Liver (tissue), 9 donors: Measurements from ENCODE around the gene PTPN22. TPM values are rescaled to one million over a fixed set of nuclear protein-coding genes. Genes with fewer than 3 reads are reported as not detected.

ENCODE experiments used
- DNase-seq: peaks from one replicate; pipeline ENCODE4 v3.0.0-alpha.2; 2017; ENCODE audit warnings: low spot score
- H3K27ac ChIP-seq, 2 donors: one replicate each; pipeline ENCODE4 v1.7.0; 2013; ENCODE audit warnings: inconsistent platforms in 2 of 2, low read length in 2 of 2, control low read depth in 1 of 2, low read depth in 1 of 2, mild to moderate bottlenecking in 1 of 2
- H3K27me3 ChIP-seq, 4 donors: one replicate each; pipeline versions ENCODE4 v1.6.1 to v1.7.0; 2013; ENCODE audit warnings: low read length in 3 of 4, inconsistent platforms in 1 of 4, mild to moderate bottlenecking in 1 of 4, moderate library complexity in 1 of 4; ENCODE audit not compliant: control insufficient read depth in 4 of 4, insufficient read depth in 4 of 4
- H3K36me3 ChIP-seq, 4 donors: one replicate each; pipeline versions ENCODE4 v1.6.1 to v1.7.0; 2013; ENCODE audit warnings: low read length in 3 of 4, mild to moderate bottlenecking in 3 of 4, low read depth in 1 of 4, moderate library complexity in 1 of 4; ENCODE audit not compliant: control insufficient read depth in 4 of 4, insufficient read depth in 3 of 4
- H3K4me1 ChIP-seq, 4 donors: one replicate each; pipeline versions ENCODE4 v1.6.1 to v1.7.0; 2013; ENCODE audit warnings: low read length in 3 of 4, mild to moderate bottlenecking in 3 of 4, moderate library complexity in 1 of 4; ENCODE audit not compliant: control insufficient read depth in 4 of 4, insufficient read depth in 4 of 4
- H3K4me3 ChIP-seq, 3 donors: one replicate each; pipeline versions ENCODE4 v1.6.1 to v1.7.0; 2013; ENCODE audit warnings: low read length in 3 of 3, control low read depth in 1 of 3, low read depth in 1 of 3, mild to moderate bottlenecking in 1 of 3
- H3K9ac ChIP-seq, 2 donors: one replicate each; pipeline ENCODE4 v1.7.0; 2013; ENCODE audit warnings: low read length in 2 of 2, mild to moderate bottlenecking in 2 of 2, moderate library complexity in 2 of 2, control low read depth in 1 of 2, low read depth in 1 of 2
- H3K9me3 ChIP-seq, 4 donors: one replicate each; pipeline versions ENCODE4 v1.6.1 to v1.7.0; 2013; ENCODE audit warnings: low read length in 3 of 4; ENCODE audit not compliant: control insufficient read depth in 4 of 4
- FOXA1 ChIP-seq: IDR thresholded peaks from 2 replicates; pipeline ENCODE4 v1.6.1; 2016; ENCODE audit warnings: antibody characterized with exemption
- FOXA2 ChIP-seq: IDR thresholded peaks from 2 replicates; pipeline ENCODE4 v1.6.1; 2016; ENCODE audit warnings: antibody characterized with exemption
- GABPA ChIP-seq, 2 donors: IDR thresholded peaks in 1 of 2; conservative IDR thresholded peaks in 1 of 2; 2 replicates each; pipeline ENCODE4 v1.6.1; 2016; ENCODE audit warnings: antibody characterized with exemption in 2 of 2, mild to moderate bottlenecking in 1 of 2, moderate library complexity in 1 of 2
- HNF4A ChIP-seq, 2 donors: conservative IDR thresholded peaks; 2 replicates each; pipeline ENCODE4 v1.6.1; 2016; ENCODE audit warnings: antibody characterized with exemption in 2 of 2, mild to moderate bottlenecking in 2 of 2
- JUND ChIP-seq, 2 donors: IDR thresholded peaks; 2 replicates each; pipeline ENCODE4 v1.6.1; 2016; ENCODE audit warnings: antibody characterized with exemption in 2 of 2
- MAX ChIP-seq: IDR thresholded peaks from 2 replicates; pipeline ENCODE4 v1.6.1; 2016; ENCODE audit warnings: antibody characterized with exemption
- NR2F2 ChIP-seq: IDR thresholded peaks from 2 replicates; pipeline ENCODE4 v1.6.1; 2016; ENCODE audit warnings: antibody characterized with exemption
- RAD21 ChIP-seq, 2 donors: IDR thresholded peaks; 2 replicates each; pipeline ENCODE4 v1.6.1; 2016; ENCODE audit warnings: antibody characterized with exemption in 2 of 2, mild to moderate bottlenecking in 2 of 2
- REST ChIP-seq: IDR thresholded peaks from 2 replicates; pipeline ENCODE4 v1.6.1; 2016; ENCODE audit warnings: antibody characterized with exemption, mild to moderate bottlenecking
- RXRA ChIP-seq, 2 donors: IDR thresholded peaks; 2 replicates each; pipeline ENCODE4 v1.6.1; 2017 to 2018; ENCODE audit warnings: antibody characterized with exemption in 2 of 2, mild to moderate bottlenecking in 1 of 2
- SP1 ChIP-seq: IDR thresholded peaks from 2 replicates; pipeline ENCODE4 v1.6.1; 2018; ENCODE audit warnings: antibody characterized with exemption, mild to moderate bottlenecking
- TAF1 ChIP-seq: conservative IDR thresholded peaks from 2 replicates; pipeline ENCODE4 v1.6.1; 2016; ENCODE audit warnings: antibody characterized with exemption, mild to moderate bottlenecking
- YY1 ChIP-seq: IDR thresholded peaks from 2 replicates; pipeline ENCODE4 v1.6.1; 2016; ENCODE audit warnings: antibody characterized with exemption, mild to moderate bottlenecking
- WGBS: extraction: QIAGEN DNeasy Blood & Tissue Kit; methylation state at CpG from one replicate; pipeline ENCODE4 v1.1.7; 2013; 5-methylcytosine and 5-hydroxymethylcytosine counted together
- polyA plus RNA-seq, 2 donors: library from polyadenylated mRNA; stranded (reverse) in 1 of 2; unstranded in 1 of 2; fragments of 200-250 nt in 1 of 2; fragments of >200 nt in 1 of 2; fragmentation: Nextera tagmentation in 1 of 2; extraction: Ambion mirVana in 1 of 2; gene quantifications; one replicate each; pipeline versions ENCODE4 v1.2.1 to v1.2.3, GENCODE V29; 2013 to 2015
- total RNA-seq, 2 donors: library from RNA; depleted of rRNA; stranded (reverse); fragments of >200 nt; gene quantifications; one replicate each; pipeline ENCODE4 v1.2.3, GENCODE V29; 2014
- TF ChIP-seq, protein P1 (sequence below): IDR thresholded peaks from 2 replicates; pipeline ENCODE4 v1.6.1; 2016; ENCODE audit warnings: antibody characterized with exemption
- TF ChIP-seq, protein P2 (sequence below): IDR thresholded peaks from 2 replicates; pipeline ENCODE4 v1.6.1; 2016; ENCODE audit warnings: antibody characterized with exemption
- TF ChIP-seq, protein P3 (sequence below): fragments of 150-350 bp; IDR thresholded peaks from 2 replicates; pipeline ENCODE4 v1.5.1; 2017; ENCODE audit warnings: improper control_type of control experiment, low read depth, low read length; ENCODE audit not compliant: missing input control
- donor health status: healthy.
- donor health status: healthy.
- donor health status: healthy.
- donor health status: healthy.
- donor health status: healthy.

The PTPN22 gene
- total and polyA plus RNA-seq, 4 donors: 0.24 to 1.9 (median 1.0) TPM

GRCh38 chr1:113804421-113805255 lies 66.9 kb downstream of the PTPN22 start:
- 56% methylated on average over 8 of the region's 8 CpGs for WGBS
- H3K9me3 ChIP-seq: no peaks in the 10 kb centered on the region
- no peak overlapping the region for H3K9ac ChIP-seq
- peaks cover 0 to 25% (median 11%) of the 10 kb centered on the region in 4 donors for H3K4me1 ChIP-seq
- peak overlapping the region; percentile 25 for H3K27ac ChIP-seq
- H3K4me3 ChIP-seq: no peak overlapping the region
- no peaks in the 10 kb centered on the region for H3K36me3 ChIP-seq
- no peak for DNase-seq
- peak; percentile 5 to 25 for TF ChIP-seq RAD21 (IDR thresholded peaks at IDR 0.05)
- TF ChIP-seq GABPA (IDR thresholded peaks at IDR 0.05 in 1 of 2, conservative IDR thresholded peaks at IDR 0.05 in 1 of 2): no peak
- TF ChIP-seq FOXA1: no peak
- TF ChIP-seq, protein P1, sequence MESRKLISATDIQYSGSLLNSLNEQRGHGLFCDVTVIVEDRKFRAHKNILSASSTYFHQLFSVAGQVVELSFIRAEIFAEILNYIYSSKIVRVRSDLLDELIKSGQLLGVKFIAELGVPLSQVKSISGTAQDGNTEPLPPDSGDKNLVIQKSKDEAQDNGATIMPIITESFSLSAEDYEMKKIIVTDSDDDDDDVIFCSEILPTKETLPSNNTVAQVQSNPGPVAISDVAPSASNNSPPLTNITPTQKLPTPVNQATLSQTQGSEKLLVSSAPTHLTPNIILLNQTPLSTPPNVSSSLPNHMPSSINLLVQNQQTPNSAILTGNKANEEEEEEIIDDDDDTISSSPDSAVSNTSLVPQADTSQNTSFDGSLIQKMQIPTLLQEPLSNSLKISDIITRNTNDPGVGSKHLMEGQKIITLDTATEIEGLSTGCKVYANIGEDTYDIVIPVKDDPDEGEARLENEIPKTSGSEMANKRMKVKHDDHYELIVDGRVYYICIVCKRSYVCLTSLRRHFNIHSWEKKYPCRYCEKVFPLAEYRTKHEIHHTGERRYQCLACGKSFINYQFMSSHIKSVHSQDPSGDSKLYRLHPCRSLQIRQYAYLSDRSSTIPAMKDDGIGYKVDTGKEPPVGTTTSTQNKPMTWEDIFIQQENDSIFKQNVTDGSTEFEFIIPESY: peak; percentile 4
- TF ChIP-seq, protein P2, sequence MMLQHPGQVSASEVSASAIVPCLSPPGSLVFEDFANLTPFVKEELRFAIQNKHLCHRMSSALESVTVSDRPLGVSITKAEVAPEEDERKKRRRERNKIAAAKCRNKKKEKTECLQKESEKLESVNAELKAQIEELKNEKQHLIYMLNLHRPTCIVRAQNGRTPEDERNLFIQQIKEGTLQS: peak; percentile 95
- peak; percentile 98 to 99 for TF ChIP-seq JUND (IDR thresholded peaks at IDR 0.05)
- TF ChIP-seq TAF1: no peak
- TF ChIP-seq HNF4A (conservative IDR thresholded peaks at IDR 0.05): peak; percentile 11 to 39
- no peak for TF ChIP-seq SP1
- no peak for TF ChIP-seq MAX
- TF ChIP-seq RXRA (IDR thresholded peaks at IDR 0.05): no peak
- TF ChIP-seq, protein P3, sequence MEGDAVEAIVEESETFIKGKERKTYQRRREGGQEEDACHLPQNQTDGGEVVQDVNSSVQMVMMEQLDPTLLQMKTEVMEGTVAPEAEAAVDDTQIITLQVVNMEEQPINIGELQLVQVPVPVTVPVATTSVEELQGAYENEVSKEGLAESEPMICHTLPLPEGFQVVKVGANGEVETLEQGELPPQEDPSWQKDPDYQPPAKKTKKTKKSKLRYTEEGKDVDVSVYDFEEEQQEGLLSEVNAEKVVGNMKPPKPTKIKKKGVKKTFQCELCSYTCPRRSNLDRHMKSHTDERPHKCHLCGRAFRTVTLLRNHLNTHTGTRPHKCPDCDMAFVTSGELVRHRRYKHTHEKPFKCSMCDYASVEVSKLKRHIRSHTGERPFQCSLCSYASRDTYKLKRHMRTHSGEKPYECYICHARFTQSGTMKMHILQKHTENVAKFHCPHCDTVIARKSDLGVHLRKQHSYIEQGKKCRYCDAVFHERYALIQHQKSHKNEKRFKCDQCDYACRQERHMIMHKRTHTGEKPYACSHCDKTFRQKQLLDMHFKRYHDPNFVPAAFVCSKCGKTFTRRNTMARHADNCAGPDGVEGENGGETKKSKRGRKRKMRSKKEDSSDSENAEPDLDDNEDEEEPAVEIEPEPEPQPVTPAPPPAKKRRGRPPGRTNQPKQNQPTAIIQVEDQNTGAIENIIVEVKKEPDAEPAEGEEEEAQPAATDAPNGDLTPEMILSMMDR: no peak
- no peaks in the 10 kb centered on the region for H3K27me3 ChIP-seq

DNA sequence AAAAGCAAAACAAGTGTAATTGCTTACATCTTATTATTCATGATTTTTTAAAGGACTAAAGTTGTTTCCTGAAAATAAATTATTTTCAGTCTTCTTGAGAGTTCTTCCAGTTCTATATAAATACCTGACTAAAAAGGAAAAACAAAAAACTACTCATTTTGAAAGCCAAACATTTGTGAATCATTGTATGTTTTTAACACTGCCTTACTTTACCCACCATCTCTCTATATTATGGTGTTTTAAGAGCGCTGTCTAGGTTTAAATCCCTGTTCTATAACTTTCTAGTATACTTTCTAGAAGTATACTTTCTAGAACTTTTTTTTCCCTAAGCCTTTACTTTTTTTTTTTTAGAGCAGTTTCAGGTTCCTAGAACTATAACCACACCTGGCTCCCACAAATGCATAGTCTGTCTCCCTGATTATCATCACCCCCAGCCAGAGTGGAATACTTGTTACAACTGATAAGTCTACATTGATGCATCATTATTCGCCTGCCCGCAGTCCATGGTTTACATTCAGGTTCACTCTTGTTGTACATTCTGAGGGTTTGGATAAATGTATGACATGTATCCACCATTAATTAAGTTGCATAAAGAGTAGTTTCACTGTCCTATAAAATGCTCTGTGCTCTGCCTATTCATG lies 69.0 kb downstream of the PTPN22 start:
- Histone ChIP-seq H3K27ac (no peak overlapping the region), H3K4me3 (no peak overlapping the region), H3K9ac (no peak overlapping the region), H3K9me3 (no peaks in the 10 kb centered on the region), H3K36me3 (peaks cover under 1 to 3% (median 2%) of the 10 kb centered on the region in 4 donors), H3K27me3 (no peaks in the 10 kb centered on the region), H3K4me1 (peaks cover 0 to 16% (median 3%) of the 10 kb centered on the region in 4 donors)
- DNase-seq: no peak
- 97% methylated on average over 3 of the region's 3 CpGs for WGBS
- TF ChIP-seq FOXA2 (no peak), FOXA1 (no peak), JUND (IDR thresholded peaks at IDR 0.05) (no peak), HNF4A (conservative IDR thresholded peaks at IDR 0.05) (no peak), REST (no peak), NR2F2 (no peak), YY1 (no peak)
- TF ChIP-seq, protein P2: no peak
- TF ChIP-seq, protein P3: no peak
- TF ChIP-seq, protein P1: no peak
